K562 (cell line): ENCODE measurements around the gene APLP1.

Experiments used
- EZH2 ChIP-seq: IDR thresholded peaks from 2 replicates; pipeline ENCODE4 v1.6.1; 2012; ENCODE audit warnings: low read depth, mild to moderate bottlenecking, inconsistent platforms, low read length, borderline replicate concordance
- POLR2AphosphoS5 ChIP-seq: IDR thresholded peaks from 2 replicates; pipeline ENCODE4 v1.6.1; 2011; ENCODE audit warnings: mild to moderate bottlenecking, low read depth, low read length, moderate library complexity; ENCODE audit not compliant: control insufficient read depth, insufficient read depth
- U2AF1 ChIP-seq: fragments of 200-400 bp; formaldehyde crosslinking; optimal IDR thresholded peaks from 2 replicates; pipeline ENCODE3; 2017; ENCODE audit warnings: mild to moderate bottlenecking, low read depth, low read length, moderate library complexity
- ZBTB7A ChIP-seq: IDR thresholded peaks from 2 replicates; pipeline ENCODE4 v1.6.1; 2011; ENCODE audit warnings: low read depth, mild to moderate bottlenecking, low read length, moderate library complexity, borderline replicate concordance; ENCODE audit not compliant: control insufficient read depth
- ZBTB8A ChIP-seq: fragments of 450-650 bp; IDR thresholded peaks from 2 replicates; pipeline ENCODE4 v1.6.1; 2018; ENCODE audit warnings: mild to moderate bottlenecking, moderate library complexity; ENCODE audit not compliant: partially characterized antibody
- ZNF77 ChIP-seq: fragments of 250-450 bp; sonication (Bioruptor Pico); IDR thresholded peaks from 2 replicates; pipeline ENCODE4 v1.5.0; 2020

GRCh38 chr19:35851213-35852028, 17.0 kb upstream of the APLP1 start:
- no peak for TF ChIP-seq EZH2
- TF ChIP-seq ZBTB8A = no peak
- TF ChIP-seq ZNF77 (CRISPR knock-in tag) = no peak
- TF ChIP-seq POLR2AphosphoS5 = no peak
- no peak for TF ChIP-seq U2AF1
- no peak for TF ChIP-seq ZBTB7A
